ENCODE results near the gene EOMES.
A peak's percentile ranks its signal among the peaks of the same experiment; 100 is the strongest.

EOMES gene

DNA sequence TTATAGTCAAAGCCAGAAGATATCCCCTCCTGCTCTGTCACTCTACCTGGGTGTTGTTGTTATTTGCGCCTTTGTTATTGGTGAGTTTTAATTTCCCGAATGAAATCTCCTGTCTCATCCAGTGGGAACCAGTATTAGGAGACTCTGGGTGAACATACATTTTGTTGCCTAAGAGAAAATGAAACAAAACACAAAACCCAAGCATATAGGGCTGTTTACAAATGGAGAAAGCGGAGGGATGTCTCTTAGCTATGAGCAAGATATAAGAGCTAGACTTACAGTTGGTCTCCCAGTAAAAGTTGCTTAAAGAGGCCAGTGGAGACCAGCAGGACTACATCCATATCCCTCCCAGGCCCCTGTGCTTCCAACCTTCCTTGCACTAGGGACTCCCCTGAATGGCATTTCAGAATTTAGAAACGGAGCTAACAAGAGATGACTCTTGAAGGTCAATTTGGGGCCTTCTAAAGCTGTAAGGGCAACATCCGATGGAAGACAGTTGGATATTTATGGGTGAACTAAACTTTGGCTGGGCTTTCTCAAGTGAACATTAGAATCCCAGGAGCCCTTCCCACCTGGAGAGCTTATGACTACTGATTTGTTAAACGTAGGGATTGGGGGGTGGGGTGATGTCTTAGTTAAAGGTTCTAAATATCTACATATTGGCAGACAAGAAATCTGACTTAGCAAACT, 2.7 kb downstream of the EOMES start:
- no peak for DNase-seq

DNA sequence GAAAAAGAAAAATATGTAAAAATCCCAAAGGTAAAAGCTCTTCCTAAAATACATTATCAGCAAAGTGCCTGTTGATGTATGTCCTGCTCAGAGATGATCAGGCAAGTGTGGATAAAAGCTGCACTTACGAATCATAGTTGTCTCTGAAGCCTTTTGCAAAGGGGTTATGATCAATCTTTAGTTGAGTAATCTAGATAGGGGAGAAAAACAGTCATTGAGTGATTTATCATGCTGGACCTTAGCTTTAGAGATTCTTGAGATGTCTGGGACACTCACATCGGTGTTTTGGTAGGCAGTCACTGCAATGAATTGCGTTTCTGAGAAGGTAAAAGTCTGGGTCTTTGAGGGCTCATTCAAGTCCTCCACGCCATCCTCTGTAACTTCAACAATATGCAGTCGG, 3.7 kb downstream of the EOMES start:
- DNase-seq: no peak

DNA sequence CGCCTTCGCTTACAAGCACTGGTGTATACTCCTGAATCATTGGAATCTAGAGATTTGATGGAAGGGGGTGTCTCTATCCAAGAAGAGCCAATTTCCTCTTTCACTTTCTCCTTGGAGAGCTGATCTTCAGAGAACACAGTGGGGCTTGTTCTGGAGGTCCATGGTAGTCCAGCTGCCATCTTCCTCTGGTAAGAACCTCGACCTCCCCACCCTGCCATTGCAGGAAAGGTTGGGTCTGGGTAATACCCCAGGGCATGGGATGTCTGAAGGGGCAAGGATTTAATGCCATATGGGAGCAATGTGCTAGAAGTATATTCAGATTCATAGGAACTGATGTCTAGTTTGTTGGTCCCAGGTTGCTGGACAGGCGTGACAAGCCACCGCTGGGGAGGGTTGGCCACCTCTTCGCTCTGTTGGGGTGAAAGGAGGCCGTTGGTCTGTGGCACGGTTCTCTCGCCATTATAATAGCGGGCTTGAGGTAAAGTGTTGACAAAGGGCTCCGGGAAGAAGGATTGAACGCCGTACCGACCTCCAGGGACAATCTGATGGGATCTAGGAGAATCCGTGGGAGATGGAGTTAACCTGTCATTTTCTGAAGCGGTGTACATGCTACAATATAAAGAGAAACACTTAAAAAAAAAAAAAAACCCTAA, 4.8 kb downstream of the EOMES start:
- no peak for DNase-seq

- DNase-seq: no peak
These were observed 5.8 kb downstream of the EOMES start for GRCh38 chr3:27716309-27716708.

- no peak for DNase-seq
These were observed 6.3 kb downstream of the EOMES start for GRCh38 chr3:27715863-27716262.

- no peak for DNase-seq
These were observed 6.7 kb downstream of the EOMES start for GRCh38 chr3:27715454-27715806.

DNA sequence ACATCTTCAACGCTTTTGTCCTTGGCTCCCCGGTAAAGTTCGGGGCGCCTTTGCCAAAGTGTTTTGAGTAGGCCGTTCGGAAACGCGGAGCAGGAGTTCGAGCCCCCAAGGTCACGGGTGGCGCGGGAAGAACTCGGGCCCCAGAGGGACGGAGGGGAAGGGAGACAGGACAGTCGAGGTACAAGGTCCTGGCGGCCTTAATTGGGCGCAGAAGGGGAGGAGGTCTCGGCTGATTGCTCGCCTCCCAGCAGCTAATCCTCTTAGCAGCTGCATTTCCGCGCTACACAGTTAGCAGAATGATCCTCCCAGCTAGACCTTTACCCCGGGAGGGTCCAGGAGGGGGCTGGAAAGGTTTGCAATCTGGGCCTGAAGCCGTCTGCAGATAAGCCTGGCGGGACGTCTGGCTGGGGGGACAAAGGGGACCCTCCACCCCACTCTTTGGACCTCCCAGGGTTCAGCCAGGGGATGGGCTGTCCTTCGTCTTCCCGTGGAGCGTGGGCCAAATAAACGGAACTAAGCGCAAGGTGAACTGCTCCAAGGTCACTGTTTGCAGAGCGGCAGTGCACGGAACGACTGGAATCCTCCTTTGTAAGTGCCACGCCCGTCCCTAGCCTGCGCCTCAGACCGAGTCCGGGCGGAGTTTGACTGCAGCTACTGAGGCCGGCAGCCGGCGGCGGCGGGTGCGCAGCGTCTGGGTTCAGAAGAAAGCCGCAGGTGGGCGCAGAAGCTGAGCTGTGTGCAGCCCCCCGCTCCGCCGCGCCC, 7.2 kb downstream of the EOMES start:
- DNase-seq: no peak

- no peak for DNase-seq
These were observed 8.0 kb downstream of the EOMES start for GRCh38 chr3:27714146-27714526.

GRCh38 chr3:27713435-27714145, 8.5 kb downstream of the EOMES start:
- DNase-seq: no peak

- no peak for DNase-seq
These were observed 9.1 kb downstream of the EOMES start for GRCh38 chr3:27713078-27713423.

GRCh38 chr3:27712136-27713077, 9.7 kb downstream of the EOMES start:
- DNase-seq: peak; percentile 83

GRCh38 chr3:27708250-27708649, 13.9 kb downstream of the EOMES start:
- DNase-seq: no peak

DNA sequence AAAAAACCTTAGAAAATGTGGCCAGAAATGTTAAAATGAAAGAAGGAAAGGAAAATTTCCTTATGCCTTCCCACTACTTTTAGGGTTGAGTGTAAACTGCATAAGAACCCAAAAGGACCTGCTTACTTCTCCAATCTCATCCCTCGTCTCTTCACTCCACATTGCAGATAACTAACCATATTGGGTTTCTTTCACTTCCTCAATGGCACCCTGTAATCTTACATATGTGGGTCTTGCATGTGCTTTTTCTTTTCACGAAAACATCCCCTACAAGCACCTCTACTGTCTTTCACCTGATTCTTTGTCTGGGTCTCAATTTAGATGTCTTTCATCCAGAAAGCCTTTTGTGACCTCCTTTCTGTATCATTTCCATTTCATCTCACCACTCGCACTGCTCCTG, 23.1 kb downstream of the EOMES start:
- DNase-seq: no peak

GRCh38 chr3:27696906-27697305, 25.2 kb downstream of the EOMES start:
- DNase-seq: no peak

DNA sequence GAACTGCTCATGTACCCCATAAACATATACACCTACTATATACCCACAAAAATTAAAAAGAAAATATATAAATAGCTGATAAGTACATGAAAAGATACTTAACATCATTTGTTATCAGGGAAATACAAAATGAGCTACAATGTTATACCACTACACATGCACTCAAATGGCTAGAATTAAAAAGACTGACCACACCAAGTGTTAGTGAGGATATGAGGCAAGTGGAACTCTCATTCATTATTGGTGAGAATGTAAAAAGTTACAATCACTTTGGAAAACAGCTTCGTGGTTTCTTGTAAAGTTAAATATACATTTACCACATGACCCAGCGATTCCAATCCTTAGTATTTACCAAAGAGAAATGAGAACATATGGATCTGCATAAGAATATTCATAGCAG, 26.5 kb downstream of the EOMES start:
- DNase-seq: no peak

DNA sequence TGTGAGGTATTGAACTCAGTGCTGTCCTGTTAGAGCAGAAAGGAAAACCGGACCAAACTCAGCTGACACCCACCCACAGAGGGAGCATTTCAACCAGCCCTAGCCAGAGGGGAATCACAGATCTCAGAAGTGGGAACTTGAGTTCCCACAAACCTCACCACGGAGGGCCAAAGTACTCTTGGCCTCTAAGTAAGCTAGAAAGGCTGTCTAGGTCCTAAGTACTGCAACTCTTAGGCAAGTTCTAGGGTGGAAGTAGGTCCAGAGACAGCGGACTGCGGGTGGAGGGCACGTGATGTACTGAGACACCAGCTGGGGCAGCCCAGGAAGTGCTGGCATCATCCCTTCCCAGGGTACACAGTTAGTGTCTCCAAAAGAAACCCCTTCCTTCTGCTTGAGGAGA, 34.1 kb downstream of the EOMES start:
- no peak for DNase-seq

GRCh38 chr3:27686642-27687041, 35.5 kb downstream of the EOMES start:
- DNase-seq: no peak

GRCh38 chr3:27685474-27685873, 36.6 kb downstream of the EOMES start:
- DNase-seq: no peak

- DNase-seq: no peak
These were observed 37.8 kb downstream of the EOMES start for GRCh38 chr3:27684302-27684701.

DNA sequence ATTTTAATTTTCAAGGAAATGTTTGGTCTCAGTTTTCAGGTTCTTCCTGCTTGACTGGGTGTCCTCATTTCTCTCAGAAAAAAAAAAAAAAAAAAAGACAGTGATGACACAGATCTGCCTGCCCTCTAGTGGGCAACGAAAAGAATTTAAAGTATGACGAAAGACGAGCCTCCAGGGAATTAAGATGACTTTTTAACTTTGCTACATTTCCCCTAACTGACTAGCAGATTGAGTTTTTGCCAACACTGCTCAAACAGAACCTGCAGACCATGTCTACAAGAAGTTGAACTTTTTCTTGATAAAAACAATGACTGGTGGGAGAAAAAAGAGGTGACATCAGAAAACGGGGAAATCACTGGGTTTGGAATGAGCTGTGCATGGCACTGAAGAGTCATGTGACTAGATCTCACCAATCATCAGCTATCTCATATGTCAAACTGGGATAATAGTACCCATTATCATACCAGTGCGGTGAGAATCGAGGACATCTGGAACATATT, 40.8 kb downstream of the EOMES start:
- no peak for DNase-seq

- no peak for DNase-seq
These were observed 41.4 kb downstream of the EOMES start for GRCh38 chr3:27680517-27681246.

GRCh38 chr3:27679691-27680090, 42.4 kb downstream of the EOMES start:
- no peak for DNase-seq
